B cell (primary cell): Measurements from ENCODE around the gene CCDC85C.

ENCODE experiments used
- EZH2 ChIP-seq: IDR thresholded peaks from 2 replicates; pipeline ENCODE4 v1.6.1; 2012; ENCODE audit warnings: borderline replicate concordance, low read depth, mild to moderate bottlenecking, moderate library complexity, low read length; ENCODE audit not compliant: insufficient read depth, poor library complexity, severe bottlenecking
- TF ChIP-seq, protein P1 (sequence below): fragments of 200-600 bp; IDR thresholded peaks from one replicate; pipeline ENCODE4 v1.8.0; 2022; ENCODE audit warnings: antibody characterized with exemption, mild to moderate bottlenecking

DNA sequence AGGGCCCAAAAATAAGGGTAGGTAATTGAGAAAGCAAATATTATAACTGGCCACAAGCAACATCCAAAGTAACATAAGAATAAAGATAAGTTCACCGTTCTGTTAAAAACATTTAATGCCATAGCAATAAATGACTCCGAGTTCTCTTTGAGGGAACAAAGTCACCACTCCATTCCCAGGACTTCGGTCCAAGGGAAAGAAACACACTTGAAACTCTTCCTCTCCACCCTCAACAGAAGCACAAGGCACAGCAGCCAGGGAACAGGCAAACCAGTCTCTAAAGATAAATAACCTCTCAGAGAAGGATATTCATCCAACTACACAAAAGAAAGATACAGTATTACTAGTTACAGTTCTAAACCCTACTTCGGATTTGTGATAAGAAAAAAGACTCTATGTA, 125.9 kb downstream of the CCDC85C start:
- TF ChIP-seq EZH2: no peak
- TF ChIP-seq, protein P1, sequence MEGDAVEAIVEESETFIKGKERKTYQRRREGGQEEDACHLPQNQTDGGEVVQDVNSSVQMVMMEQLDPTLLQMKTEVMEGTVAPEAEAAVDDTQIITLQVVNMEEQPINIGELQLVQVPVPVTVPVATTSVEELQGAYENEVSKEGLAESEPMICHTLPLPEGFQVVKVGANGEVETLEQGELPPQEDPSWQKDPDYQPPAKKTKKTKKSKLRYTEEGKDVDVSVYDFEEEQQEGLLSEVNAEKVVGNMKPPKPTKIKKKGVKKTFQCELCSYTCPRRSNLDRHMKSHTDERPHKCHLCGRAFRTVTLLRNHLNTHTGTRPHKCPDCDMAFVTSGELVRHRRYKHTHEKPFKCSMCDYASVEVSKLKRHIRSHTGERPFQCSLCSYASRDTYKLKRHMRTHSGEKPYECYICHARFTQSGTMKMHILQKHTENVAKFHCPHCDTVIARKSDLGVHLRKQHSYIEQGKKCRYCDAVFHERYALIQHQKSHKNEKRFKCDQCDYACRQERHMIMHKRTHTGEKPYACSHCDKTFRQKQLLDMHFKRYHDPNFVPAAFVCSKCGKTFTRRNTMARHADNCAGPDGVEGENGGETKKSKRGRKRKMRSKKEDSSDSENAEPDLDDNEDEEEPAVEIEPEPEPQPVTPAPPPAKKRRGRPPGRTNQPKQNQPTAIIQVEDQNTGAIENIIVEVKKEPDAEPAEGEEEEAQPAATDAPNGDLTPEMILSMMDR: no peak
